ENCODE measurements around the gene CPZ.
"Not testable (repeated sequence)": the region's sequence is repeated elsewhere in the genome, so short reads cannot be mapped to it uniquely, and the experiment has no call there.

- TF ChIP-seq CTCF, POLR2A, POLR2AphosphoS5 (IDR thresholded peaks at IDR 0.05): not testable (repeated sequence)
These were observed 39.3 kb downstream of the CPZ start for GRCh38 chr4:8631896-8632295.

Data from breast epithelium (tissue), 3 donors.